Activated naive CD8-positive, alpha-beta T cell treated with anti-CD3 and anti-CD28 coated beads, Interleukin-2, amount 50 U/mL, for 16 hours (primary cell): ENCODE data around the gene ARPIN.
"Not testable (repeated sequence)": the region's sequence is repeated elsewhere in the genome, so short reads cannot be mapped to it uniquely, and the experiment has no call there.

ENCODE experiments used
- DNase-seq: peaks from one replicate; pipeline ENCODE4 v3.0.0-alpha.2; 2020; ENCODE audit warnings: low read depth, low spot score

Gene ARPIN

GRCh38 chr15:89912674-89913396 is at the start of gene ARPIN:
Gene ARPIN, minus strand, starts transcription at chr15:89912952. Its CDS starts 117 bp downstream, at chr15:89912835.
- no peak for DNase-seq

GRCh38 chr15:89958107-89958805 is 45.5 kb upstream of the ARPIN start:
- DNase-seq, result no peak

DNA sequence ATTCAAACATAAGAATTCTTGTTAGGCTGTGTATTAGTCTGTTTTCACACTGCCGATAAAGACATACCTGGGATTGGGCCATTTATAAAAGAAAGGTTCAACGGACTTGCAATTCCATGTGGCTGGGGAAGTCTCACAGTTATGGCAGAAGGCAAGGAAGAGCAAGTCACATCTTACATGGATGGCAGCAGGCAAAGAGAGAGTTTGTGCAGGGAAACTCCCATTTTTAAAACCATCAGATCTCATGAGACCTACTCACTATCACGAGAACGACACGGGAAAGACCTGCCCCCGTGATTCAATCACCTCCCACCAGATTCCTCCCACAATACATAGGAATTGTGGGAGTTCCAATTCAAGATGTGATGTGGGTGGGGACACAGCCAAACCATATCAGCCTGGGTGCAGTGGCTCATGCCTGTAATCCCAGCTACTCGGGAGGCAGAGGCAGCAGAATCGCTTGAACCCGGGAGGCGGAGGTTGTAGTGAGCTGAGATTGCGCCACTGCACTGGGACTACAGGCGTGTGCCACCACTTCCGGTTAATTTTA is 42.8 kb upstream of the ARPIN start:
- not testable (repeated sequence) for DNase-seq

- DNase-seq, result no peak
Observed at GRCh38 chr15:89954541-89954940, 41.8 kb upstream of the ARPIN start.

- no peak for DNase-seq
Observed at GRCh38 chr15:89948796-89949195, 36.0 kb upstream of the ARPIN start.

DNA sequence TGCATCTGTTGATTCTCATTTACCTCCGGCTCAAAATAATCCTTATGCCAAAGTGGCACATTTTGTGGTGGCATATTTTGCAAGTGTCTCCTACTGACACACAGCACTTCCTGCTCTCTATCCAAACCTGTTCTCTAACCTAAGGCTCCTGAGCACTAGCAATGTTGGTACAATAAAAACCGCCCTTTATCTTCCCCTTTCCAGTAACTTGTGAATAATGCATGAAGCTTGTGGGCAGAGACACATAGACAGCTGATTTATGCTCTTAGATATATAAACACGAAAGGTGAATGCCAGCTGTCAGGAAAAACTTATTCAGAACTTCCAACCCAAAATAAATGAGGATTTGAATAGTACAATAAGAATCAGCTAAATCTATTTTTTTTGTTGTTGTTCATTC is 34.6 kb upstream of the ARPIN start:
- no peak for DNase-seq

DNA sequence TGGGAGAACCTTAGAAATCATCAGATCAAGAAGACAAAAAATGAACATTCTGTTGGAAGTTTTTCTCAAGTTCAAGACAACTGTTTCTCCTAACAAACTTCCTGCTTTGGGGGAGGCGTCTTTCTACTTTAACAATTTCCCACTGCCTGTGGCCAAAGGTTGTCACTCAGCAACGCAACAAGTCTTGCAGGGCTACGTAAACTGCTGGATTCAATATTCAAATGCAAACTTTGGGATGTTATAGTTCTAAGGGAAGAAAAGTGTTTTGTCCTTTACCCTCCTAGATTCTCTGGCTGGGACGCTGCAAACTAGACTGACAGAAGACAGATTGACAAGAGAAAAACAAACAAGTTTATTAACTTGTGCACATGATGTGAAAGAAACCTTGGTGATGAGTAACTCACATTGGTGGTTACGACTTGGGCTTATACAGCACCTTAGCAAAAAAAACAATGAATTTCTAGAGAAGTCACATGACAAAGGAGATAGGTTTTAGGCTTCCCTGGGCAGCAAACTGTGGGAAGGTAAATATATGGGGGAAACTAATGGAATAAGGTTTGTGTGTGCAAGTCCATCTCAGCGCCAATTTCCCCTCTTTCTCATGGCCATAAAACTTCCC is 34.0 kb upstream of the ARPIN start:
- no peak for DNase-seq

DNA sequence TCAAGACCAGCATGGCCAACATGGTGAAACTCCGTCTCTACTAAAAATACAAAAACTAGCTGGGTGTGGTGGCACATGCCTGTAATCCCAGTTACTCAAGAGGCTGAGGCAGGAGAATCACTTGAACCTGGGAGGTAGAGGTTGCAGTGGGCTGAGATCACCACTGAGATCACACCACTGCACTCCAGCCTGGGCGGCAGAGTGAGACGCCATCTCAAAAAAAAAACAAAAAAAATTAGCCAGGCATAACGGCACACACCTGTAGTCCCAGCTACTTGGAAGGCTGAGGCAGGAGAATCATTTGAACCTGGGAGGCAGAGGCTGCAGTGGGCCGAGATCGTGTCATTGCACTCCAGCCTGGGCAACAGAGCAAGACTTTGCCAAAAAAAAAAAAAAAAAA is 31.0 kb upstream of the ARPIN start:
- not testable (repeated sequence) for DNase-seq

GRCh38 chr15:89939910-89940309 is 27.2 kb upstream of the ARPIN start:
- no peak for DNase-seq

DNA sequence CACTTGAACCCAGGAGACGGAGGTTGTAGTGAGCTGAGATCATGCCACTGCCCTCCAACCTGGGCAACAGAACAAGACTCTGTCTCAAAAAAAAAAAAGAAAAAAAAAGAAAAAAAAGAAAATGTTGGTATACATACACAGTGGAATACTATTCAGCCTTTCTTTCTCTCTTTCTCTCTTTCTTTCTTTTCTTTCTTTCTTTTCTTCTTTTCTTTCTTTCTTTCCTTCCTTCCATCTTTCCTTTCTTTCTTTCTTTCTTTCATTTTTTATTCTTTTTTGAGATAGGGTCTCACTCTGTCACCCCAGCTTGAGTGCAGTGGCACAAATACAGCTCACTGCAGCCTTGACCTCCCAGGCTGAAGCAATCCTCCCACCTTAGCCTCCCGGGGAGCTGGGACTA is 26.6 kb upstream of the ARPIN start:
- not testable (repeated sequence) for DNase-seq

GRCh38 chr15:89937365-89938350 is 24.9 kb upstream of the ARPIN start:
- no peak for DNase-seq

GRCh38 chr15:89936786-89937265 is 24.1 kb upstream of the ARPIN start:
- no peak for DNase-seq

DNA sequence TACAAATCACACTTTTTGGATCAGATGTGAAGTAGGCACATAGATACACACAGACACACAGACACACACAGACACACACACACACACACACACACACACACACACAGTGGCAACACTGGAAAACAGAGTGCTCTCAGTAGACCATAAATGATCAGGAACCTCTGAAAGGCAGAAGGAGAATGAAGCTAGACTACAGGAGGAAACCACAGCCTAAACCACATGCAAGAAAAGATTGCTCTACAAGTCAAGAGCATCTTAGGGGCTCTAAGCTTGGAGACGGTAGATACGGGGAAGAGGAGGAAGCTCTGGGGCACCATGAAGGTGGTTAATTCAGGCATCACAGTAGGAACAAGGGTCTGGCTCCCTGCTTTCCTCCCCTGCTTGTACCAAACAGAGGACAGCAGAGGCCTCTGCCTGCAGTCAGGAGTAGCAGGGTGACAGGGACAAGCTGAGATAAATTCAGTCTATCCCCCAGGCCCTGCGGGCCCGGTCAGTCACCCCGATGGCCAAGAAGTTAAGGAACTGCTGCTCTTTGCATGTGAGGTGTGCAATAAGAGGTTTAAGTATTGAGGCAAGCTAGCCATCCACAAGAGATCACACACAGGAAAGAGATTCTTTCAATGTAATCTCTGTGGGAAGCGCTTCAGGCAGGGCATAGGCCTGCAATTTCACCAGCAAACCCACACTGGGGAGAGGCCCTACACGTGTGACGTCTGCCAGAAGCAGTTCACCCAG is 23.5 kb upstream of the ARPIN start:
- no peak for DNase-seq

GRCh38 chr15:89932880-89933279 is 20.1 kb upstream of the ARPIN start:
- DNase-seq, result no peak

DNA sequence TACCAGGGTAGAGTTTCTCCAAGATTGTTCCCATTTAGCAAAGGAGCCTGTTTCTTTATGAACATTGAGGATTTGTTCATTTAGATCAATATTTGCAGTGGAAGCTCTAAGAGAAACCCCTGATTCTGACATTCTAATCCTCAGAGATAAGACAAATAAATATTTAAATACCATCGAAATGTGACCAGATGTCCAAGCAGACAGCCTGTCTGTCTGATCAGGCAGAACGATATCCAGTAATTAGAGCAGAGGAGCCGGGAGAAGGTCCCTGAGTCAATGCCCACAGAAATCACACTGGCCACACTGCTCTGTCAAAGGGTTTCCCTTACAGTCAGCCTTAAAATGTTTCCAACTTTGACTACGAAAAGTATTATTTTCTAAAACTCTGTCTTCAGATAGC is 15.7 kb upstream of the ARPIN start:
- DNase-seq, result no peak

GRCh38 chr15:89926158-89926557 is 13.4 kb upstream of the ARPIN start:
- DNase-seq, result no peak

DNA sequence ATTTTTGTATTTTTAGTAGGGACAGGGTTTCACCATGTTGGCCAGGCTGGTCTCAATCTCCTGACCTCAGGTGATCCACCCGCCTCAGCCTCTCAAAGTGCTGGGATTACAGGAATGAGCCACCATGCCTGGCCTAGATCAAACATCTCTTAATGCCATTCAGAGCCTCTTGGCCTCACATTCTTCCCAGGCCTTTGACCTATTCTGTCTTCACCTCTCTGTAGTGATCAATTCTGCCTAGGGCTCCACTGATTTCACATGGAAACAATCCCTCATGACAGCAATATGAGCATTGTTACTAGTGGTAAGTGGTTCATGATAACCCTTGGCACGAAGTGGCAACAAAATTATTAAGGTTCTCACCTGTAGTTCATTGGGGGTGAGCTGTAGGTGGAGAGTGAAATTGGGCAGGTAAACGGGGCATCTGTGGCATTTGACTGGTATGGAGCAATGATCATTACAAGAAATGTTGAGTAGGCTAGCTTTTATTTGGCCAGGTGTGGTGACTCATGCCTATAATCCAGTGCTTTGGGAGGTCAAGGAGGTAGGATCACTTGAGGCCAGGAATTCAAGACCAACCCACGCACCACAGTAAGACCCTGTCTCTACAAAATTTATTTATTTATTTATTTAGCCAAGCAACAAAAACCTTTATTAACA is 4.8 kb upstream of the ARPIN start:
- no peak for DNase-seq

GRCh38 chr15:89916660-89917059 is 3.9 kb upstream of the ARPIN start:
- no peak for DNase-seq

DNA sequence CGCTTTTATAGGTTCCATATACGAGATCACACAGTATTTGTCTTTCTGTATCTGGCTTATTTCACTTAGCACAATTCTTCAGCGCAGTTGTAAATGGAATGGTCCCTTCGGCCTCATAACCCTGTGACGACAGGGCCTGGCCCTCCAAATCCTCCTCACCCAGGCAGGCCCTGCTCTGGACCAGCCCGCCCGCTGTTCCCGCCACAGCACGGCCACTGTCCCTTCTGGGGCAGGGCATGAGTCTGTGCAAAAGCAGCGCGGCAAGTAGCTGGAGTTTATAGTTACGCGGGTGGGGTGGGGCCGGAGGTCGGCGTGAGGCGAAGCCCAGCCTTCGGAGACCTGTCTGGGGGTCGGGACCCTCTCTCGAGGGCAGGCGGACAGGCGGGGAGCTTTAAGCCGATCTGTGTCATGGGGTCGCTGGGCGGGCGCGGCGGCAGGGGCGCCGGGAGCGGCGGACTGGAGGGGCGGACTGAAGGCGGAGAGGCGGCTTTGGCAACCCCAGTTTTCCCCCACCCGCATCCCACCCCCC is 543 bp downstream of the ARPIN start:
- no peak for DNase-seq
